Stimulated activated naive CD8-positive, alpha-beta T cell treated with anti-CD3 and anti-CD28 coated beads, Interleukin-15, Interleukin-2, amounts not matched to agents 100 ng/mL and 50 ng/mL, for 24 hours (primary cell): Measurements from ENCODE around the gene VARS2.

Source experiments
- H3K27ac Mint-ChIP-seq: one replicate; pipeline ENCODE4 v1.8.0; 2021; ENCODE audit warnings: mild to moderate bottlenecking, mixed read lengths
- H3K27me3 Mint-ChIP-seq: one replicate; pipeline ENCODE4 v1.8.0; 2021; ENCODE audit warnings: mixed read lengths
- H3K36me3 Mint-ChIP-seq: one replicate; pipeline ENCODE4 v1.8.0; 2021; ENCODE audit warnings: low read depth, mixed read lengths
- H3K4me1 Mint-ChIP-seq: one replicate; pipeline ENCODE4 v1.8.0; 2021; ENCODE audit warnings: low read depth, mixed read lengths
- H3K4me3 Mint-ChIP-seq: one replicate; pipeline ENCODE4 v1.8.0; 2021; ENCODE audit warnings: mild to moderate bottlenecking, mixed read lengths
- H3K9me3 Mint-ChIP-seq: one replicate; pipeline ENCODE4 v1.8.0; 2021; ENCODE audit warnings: mixed read lengths

VARS2 gene

GRCh38 chr6:30881392-30882203, 32.4 kb upstream of the VARS2 start:
- Mint-ChIP-seq H3K9me3 (no peaks in the 10 kb centered on the region), H3K27me3 (no peaks in the 10 kb centered on the region), H3K4me1 (peaks cover 60% of the 10 kb centered on the region), H3K4me3 (no peak overlapping the region), H3K27ac (peak overlapping the region; percentile 59), H3K36me3 (no peaks in the 10 kb centered on the region)

- H3K9me3 Mint-ChIP-seq = no peaks in the 10 kb centered on the region
- no peak overlapping the region for H3K27ac Mint-ChIP-seq
- no peak overlapping the region for H3K4me3 Mint-ChIP-seq
- H3K4me1 Mint-ChIP-seq = peaks cover 57% of the 10 kb centered on the region
- no peaks in the 10 kb centered on the region for H3K27me3 Mint-ChIP-seq
- H3K36me3 Mint-ChIP-seq = no peaks in the 10 kb centered on the region
Observed at GRCh38 chr6:30882204-30882758, 31.8 kb upstream of the VARS2 start.

DNA sequence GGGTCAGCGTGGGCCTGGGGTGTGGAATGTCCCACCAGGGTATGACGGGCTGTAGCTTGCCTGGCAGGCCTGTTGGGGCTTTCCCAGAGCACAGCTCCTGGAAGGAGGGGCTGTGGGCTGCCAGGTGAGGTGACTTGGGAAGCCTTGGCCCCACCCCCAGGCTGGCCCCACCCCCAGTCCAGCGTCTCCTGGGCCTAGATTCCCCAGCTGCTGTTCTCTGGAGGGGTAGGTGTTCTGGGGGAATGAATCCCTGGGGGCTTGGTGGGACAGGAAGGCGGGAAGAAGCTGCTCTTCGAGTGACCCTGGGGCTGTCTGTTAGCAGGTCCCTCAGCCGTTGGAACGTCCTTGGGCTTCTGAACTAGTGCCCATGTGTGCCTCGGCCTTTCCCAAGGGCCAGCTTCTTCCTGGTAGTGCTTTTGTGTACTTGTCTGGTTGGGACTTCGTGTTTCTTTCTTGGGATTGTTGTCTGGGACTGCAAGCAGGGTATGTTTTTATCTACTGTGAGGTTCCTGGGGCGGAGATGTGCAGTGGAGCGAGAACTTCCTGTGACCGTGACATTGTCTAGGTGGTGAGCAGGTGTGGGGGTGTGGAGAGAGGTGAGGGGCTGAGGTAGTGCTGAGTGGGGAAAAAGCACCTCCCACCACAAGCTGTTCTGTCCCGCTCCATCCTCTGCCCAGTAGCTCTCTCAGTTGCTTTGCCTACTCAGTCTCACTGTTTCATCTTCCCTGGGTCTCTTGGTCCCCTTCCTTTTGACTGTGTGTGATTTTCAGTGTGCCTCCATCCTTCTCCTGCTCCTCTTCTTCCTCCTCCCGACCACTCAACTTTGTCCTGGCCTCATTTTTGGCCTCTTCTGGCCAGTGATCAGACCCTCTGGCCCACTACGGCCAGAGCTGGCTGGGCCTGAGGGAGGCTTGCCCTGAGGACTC, 31.0 kb upstream of the VARS2 start:
- H3K9me3 Mint-ChIP-seq = no peaks in the 10 kb centered on the region
- no peaks in the 10 kb centered on the region for H3K36me3 Mint-ChIP-seq
- H3K4me1 Mint-ChIP-seq = peaks cover 50% of the 10 kb centered on the region
- peak overlapping the region; percentile 73 for H3K4me3 Mint-ChIP-seq
- no peaks in the 10 kb centered on the region for H3K27me3 Mint-ChIP-seq
- H3K27ac Mint-ChIP-seq = peak overlapping the region; percentile 51

DNA sequence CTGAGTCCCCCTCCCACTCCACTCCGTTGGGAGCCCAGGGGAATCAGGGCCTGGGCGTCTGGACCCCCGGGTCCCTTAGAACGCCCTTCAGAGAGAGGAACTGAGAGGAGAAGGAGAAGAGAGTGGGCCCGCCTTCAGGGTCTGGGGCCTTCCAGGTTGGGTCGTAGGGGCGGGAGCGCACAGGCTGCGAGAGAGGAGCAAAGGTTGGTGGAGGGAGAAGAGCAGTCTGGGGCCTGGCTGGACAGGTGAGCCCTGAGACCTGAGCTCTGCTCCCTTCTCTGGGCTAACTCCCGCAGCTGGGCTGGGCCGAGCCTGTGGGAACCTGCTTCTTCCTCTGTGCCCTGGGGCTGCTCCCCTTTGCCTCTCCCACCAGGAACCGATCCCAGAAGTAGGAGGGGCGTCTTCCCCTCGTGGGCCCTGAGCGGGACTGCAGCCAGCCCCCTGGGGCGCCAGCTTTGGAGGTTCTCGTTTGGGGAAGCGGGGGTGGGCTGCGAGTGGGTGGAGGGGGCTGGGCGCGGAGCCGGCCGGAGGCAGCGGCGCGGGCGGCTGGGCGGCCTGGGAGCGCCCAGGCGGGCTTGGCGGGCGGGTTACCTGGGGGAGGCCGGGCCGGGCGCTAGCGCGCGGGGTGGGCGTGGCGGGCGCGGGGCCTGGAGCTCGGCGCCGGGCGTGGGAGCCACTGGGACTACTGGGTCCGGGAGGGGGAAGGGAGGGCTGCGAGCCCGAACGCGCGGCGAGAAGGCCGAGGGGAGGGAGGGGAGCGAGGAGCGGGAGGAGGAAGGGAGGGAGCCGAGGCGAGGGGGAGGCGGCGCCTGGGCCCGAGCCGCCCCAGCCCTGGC, 30.1 kb upstream of the VARS2 start, which contains the start of gene DDR1:
DDR1 (plus strand) TSS at position 835 of the 836 bp plus-strand sequence. CDS start 4,211 bp downstream, outside the sequence.
- no peaks in the 10 kb centered on the region for H3K9me3 Mint-ChIP-seq
- peak within 1 kb of the TSS; percentile 76 for H3K4me3 Mint-ChIP-seq
- H3K27ac Mint-ChIP-seq = peak within 1 kb of the TSS; percentile 73
- H3K27me3 Mint-ChIP-seq = no peaks in the 10 kb centered on the region
- no peaks in the 10 kb centered on the region for H3K36me3 Mint-ChIP-seq
- peaks cover 43% of the 10 kb centered on the region for H3K4me1 Mint-ChIP-seq

DNA sequence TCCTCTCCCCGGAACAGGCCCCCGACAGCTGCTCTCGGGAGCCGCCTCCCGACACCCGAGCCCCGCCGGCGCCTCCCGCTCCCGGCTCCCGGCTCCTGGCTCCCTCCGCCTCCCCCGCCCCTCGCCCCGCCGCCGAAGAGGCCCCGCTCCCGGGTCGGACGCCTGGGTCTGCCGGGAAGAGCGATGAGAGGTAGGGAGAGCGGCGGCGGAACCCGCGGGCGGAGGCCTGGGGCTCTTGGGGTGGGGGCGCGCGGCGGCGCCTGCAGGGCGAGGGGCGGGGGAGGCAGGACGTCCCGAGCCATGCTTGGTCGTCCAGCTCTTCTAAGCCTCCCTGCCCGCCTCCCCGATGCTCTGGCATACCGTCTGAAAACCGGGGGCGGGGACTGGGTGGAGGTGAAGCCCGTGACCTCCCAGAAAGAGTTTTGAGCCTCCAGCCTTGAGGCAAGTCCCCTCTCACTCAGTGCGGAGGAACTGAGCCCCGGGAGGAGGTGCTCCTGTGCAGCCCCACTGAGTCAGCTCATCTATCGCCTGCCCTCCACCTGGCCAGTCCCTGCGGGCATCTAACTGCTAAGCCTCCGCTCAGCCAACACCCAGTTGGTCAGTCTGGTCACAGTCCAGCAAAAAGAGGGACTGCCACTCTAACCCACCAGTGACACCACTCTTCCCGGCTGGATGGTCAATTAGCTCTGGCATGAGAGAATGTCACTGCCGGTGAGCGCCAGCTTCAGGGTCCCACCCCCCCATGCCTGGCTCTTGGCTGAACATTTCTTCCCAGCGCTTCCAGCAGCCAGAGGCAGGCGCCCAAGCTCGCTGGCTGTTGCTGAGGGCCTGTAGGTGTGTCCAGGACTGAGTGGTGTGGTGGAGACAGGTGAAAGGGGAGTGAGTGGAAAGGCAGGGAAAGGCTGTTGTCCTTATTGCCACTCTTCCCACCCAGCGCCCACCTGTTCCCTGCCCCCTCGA, 29.2 kb upstream of the VARS2 start:
- H3K4me1 Mint-ChIP-seq = peaks cover 39% of the 10 kb centered on the region
- peak overlapping the region; percentile 76 for H3K4me3 Mint-ChIP-seq
- no peaks in the 10 kb centered on the region for H3K36me3 Mint-ChIP-seq
- no peaks in the 10 kb centered on the region for H3K9me3 Mint-ChIP-seq
- peak overlapping the region; percentile 73 for H3K27ac Mint-ChIP-seq
- H3K27me3 Mint-ChIP-seq = no peaks in the 10 kb centered on the region

GRCh38 chr6:30885481-30885998, 28.5 kb upstream of the VARS2 start:
- H3K27me3 Mint-ChIP-seq = no peaks in the 10 kb centered on the region
- H3K9me3 Mint-ChIP-seq = no peaks in the 10 kb centered on the region
- peaks cover 37% of the 10 kb centered on the region for H3K4me1 Mint-ChIP-seq
- H3K4me3 Mint-ChIP-seq = peak overlapping the region; percentile 76
- H3K27ac Mint-ChIP-seq = peak overlapping the region; percentile 73
- H3K36me3 Mint-ChIP-seq = no peaks in the 10 kb centered on the region

- Mint-ChIP-seq H3K4me1 (peaks cover 37% of the 10 kb centered on the region), H3K36me3 (no peaks in the 10 kb centered on the region)
Observed at GRCh38 chr6:30885999-30886896, 27.8 kb upstream of the VARS2 start.

GRCh38 chr6:30886897-30887255, 27.2 kb upstream of the VARS2 start:
- H3K4me1 Mint-ChIP-seq = peaks cover 35% of the 10 kb centered on the region
- H3K4me3 Mint-ChIP-seq = no peak overlapping the region
- no peaks in the 10 kb centered on the region for H3K36me3 Mint-ChIP-seq
- no peaks in the 10 kb centered on the region for H3K27me3 Mint-ChIP-seq
- peak overlapping the region; percentile 40 for H3K27ac Mint-ChIP-seq
- no peaks in the 10 kb centered on the region for H3K9me3 Mint-ChIP-seq

More at GRCh38 chr6:30885999-30886896, 27.8 kb upstream of the VARS2 start:
- Mint-ChIP-seq H3K27ac (peak overlapping the region; percentile 73), H3K9me3 (no peaks in the 10 kb centered on the region), H3K27me3 (no peaks in the 10 kb centered on the region), H3K4me3 (peak overlapping the region; percentile 76)

DNA sequence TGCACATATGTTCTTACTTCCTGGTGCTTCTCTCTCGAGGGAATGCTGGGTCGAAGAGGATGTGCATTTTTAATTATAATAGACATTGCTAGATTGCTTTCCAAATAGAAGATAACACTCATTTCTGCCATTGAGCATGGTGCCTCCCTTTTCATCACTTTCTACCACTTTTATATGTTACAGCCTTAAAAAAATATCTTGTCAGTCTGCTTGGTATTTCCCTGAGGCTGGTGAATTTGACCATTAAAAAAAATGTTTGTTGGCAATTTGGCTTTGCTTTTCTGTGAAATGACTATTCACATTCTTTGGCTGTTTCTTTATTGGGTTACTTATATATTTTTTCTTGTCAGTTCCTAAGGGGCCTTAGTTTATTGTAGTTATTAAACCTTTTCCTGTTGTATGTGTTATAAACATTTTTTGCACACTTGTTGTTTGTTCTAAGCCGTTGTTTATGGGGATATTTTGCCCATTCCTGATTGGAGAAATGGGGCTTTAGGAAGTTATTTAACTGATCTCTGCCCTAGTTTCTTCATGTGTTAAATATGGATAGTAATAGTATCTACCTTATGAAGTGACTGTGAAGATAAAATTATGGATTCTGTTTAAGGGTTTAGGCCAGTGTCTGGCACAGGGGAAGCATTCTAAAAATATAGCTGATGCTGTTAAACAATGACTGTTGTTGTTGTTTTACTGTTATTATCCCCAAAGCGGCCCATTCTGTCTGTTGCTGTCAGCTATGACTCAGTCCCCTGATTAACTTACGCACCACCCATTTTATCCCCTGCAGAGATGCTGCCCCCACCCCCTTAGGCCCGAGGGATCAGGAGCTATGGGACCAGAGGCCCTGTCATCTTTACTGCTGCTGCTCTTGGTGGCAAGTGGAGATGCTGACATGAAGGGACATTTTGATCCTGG, 25.9 kb upstream of the VARS2 start:
- Mint-ChIP-seq H3K9me3 (no peaks in the 10 kb centered on the region), H3K27ac (no peak overlapping the region), H3K4me3 (no peak overlapping the region), H3K27me3 (no peaks in the 10 kb centered on the region), H3K36me3 (no peaks in the 10 kb centered on the region), H3K4me1 (peaks cover 29% of the 10 kb centered on the region)

DNA sequence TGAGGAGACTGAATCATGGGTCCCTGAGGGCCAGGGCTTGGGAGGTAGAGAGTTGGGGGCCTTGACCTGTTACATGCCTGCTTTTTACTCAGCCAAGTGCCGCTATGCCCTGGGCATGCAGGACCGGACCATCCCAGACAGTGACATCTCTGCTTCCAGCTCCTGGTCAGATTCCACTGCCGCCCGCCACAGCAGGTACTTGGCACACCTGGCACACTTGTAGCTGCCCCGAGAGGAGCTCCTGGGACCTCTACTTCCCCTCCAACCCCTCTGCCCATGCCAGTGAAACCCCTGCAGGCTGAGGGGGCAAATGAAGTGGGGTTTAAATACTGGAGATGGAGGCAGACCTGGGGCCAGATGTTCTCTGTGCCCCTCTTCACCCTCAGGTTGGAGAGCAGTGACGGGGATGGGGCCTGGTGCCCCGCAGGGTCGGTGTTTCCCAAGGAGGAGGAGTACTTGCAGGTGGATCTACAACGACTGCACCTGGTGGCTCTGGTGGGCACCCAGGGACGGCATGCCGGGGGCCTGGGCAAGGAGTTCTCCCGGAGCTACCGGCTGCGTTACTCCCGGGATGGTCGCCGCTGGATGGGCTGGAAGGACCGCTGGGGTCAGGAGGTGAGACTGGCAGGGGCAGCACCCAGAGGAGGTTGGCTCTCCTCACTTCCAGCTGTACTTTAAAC, 25.1 kb upstream of the VARS2 start:
- Mint-ChIP-seq H3K9me3 (no peaks in the 10 kb centered on the region), H3K4me1 (peaks cover 22% of the 10 kb centered on the region), H3K36me3 (no peaks in the 10 kb centered on the region), H3K4me3 (no peak overlapping the region), H3K27me3 (no peaks in the 10 kb centered on the region), H3K27ac (no peak overlapping the region)

DNA sequence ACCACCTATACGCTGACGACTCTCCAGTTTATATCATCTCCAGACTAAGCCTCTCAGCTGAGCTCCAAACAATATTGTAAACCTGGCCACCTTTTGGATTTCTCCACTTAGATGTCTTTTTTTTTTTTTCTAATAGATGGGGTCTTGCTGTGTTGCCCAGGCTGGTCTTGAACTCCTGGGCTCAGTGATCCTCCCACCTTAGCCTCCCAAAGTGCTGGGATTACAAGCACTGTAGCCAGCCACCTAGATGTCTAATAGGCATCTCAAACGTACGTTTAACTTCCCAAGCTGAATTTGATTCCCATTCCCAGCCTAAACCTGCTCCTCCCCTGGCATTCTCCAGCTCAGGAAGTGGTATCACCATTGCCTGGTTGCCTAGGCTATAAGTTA, 24.5 kb upstream of the VARS2 start:
- Mint-ChIP-seq H3K4me1 (peaks cover 22% of the 10 kb centered on the region), H3K4me3 (no peak overlapping the region), H3K27me3 (no peaks in the 10 kb centered on the region), H3K36me3 (no peaks in the 10 kb centered on the region), H3K27ac (no peak overlapping the region), H3K9me3 (no peaks in the 10 kb centered on the region)
